Peyer's patch (tissue), 4 donors: ENCODE results near the gene IRF9. TPM values are rescaled to one million over a fixed set of nuclear protein-coding genes. Genes with fewer than 3 reads are reported as not detected.

ENCODE experiments used
- DNase-seq, 3 donors: peaks; one replicate each; pipeline ENCODE4 v3.0.0-alpha.2; 2017 to 2019
- H3K27ac ChIP-seq, 4 donors: fragments of 200-600 bp; sonication (generic); one replicate each; pipeline ENCODE4 v1.5.1; 2016 to 2019
- H3K27me3 ChIP-seq, 2 donors: fragments of 200-600 bp; sonication (generic); one replicate each; pipeline ENCODE4 v1.5.1; 2019
- H3K36me3 ChIP-seq, 3 donors: fragments of 200-600 bp; sonication (generic); one replicate each; pipeline ENCODE4 v1.5.1; 2016 to 2019
- H3K4me1 ChIP-seq, 4 donors: fragments of 200-600 bp; sonication (generic); one replicate each; pipeline ENCODE4 v1.5.1; 2016 to 2019
- H3K4me3 ChIP-seq, 4 donors: fragments of 200-600 bp; sonication (generic); 1 replicate in 3 of 4; 2 replicates in 1 of 4; pipeline ENCODE4 v1.5.1; 2016 to 2019; ENCODE audit warnings: mild to moderate bottlenecking in 1 of 4
- H3K9me3 ChIP-seq, 4 donors: fragments of 200-600 bp; sonication (generic); one replicate each; pipeline ENCODE4 v1.5.1; 2016 to 2019; ENCODE audit warnings: mild to moderate bottlenecking in 1 of 4
- CTCF ChIP-seq, 6 experiments: fragments of 450-650 bp in 4 of 6; fragments of 200-600 bp in 2 of 6; sonication (generic) in 1 of 6; IDR thresholded peaks; one replicate each; pipeline ENCODE4 v1.5.1; 2017 to 2019; ENCODE audit warnings: antibody characterized with exemption in 6 of 6, mild to moderate bottlenecking in 3 of 6, moderate library complexity in 1 of 6
- POLR2A ChIP-seq, 2 donors: fragments of 450-650 bp; IDR thresholded peaks; one replicate each; pipeline ENCODE4 v1.5.1; 2017; ENCODE audit warnings: antibody characterized with exemption in 2 of 2, mild to moderate bottlenecking in 2 of 2, moderate library complexity in 2 of 2
- small RNA-seq, 2 donors: library from RNA; depleted of rRNA; stranded (forward); fragments of <200 nt; gene quantifications; one replicate each; pipeline ENCODE3, GENCODE V24; 2016
- total RNA-seq, 4 donors: library from RNA; depleted of rRNA; stranded (reverse); fragments of >200 nt; gene quantifications; one replicate each; pipeline ENCODE4 v1.1.0, GENCODE V29; 2016

The IRF9 gene
- total RNA-seq, 4 donors from 2014 or later = 64.1 to 219 (median 80.8) TPM

- H3K36me3 ChIP-seq = peaks cover 0 to 36% (median 0%) of the 10 kb centered on the region in 3 donors
- peak within 1 kb of the TSS; percentile 62 to 80 (median 72) for H3K4me3 ChIP-seq
- DNase-seq = peak; percentile 94 to 99 (median 99)
- no peaks in the 10 kb centered on the region for H3K27me3 ChIP-seq
- H3K27ac ChIP-seq = peak within 1 kb of the TSS; percentile 96 to 98 (median 97)
- TF ChIP-seq CTCF (IDR thresholded peaks at IDR 0.05) (peak in 3 of 6 experiments; percentile 17 to 28 (median 26)), POLR2A (IDR thresholded peaks at IDR 0.05) (peak; percentile 93 to 94)
- peaks cover 0 to 22% (median 3%) of the 10 kb centered on the region in 4 donors for H3K4me1 ChIP-seq
- no peaks in the 10 kb centered on the region for H3K9me3 ChIP-seq
These were observed 52.1 kb downstream of the IRF9 start, which contains the start of gene CHMP4A for GRCh38 chr14:24212924-24213865. Gene CHMP4A (minus strand): TSS chr14:24213488. CDS start chr14:24213439, 49 bp downstream.

GRCh38 chr14:24213866-24214662, 53.0 kb downstream of the IRF9 start:
- TF ChIP-seq CTCF (IDR thresholded peaks at IDR 0.05) (no peak), POLR2A (IDR thresholded peaks at IDR 0.05) (no peak)
- peaks cover 0 to 22% (median 3%) of the 10 kb centered on the region in 4 donors for H3K4me1 ChIP-seq
- DNase-seq = no peak

GRCh38 chr14:24215495-24216344, 54.7 kb downstream of the IRF9 start, which contains the start of gene MDP1:
Gene MDP1 (minus strand): TSS chr14:24216066. CDS start chr14:24215955, 111 bp downstream.
- Histone ChIP-seq H3K27me3 (no peaks in the 10 kb centered on the region), H3K36me3 (peaks cover 0 to 12% (median 0%) of the 10 kb centered on the region in 3 donors), H3K27ac (peak within 1 kb of the TSS; percentile 89 to 97 (median 94)), H3K9me3 (no peaks in the 10 kb centered on the region), H3K4me1 (peaks cover 0 to 22% (median 3%) of the 10 kb centered on the region in 4 donors), H3K4me3 (peak within 1 kb of the TSS; percentile 62 to 90 (median 69))
- DNase-seq = peak; percentile 84 to 94 (median 89)
- TF ChIP-seq CTCF (IDR thresholded peaks at IDR 0.05) (peak; percentile 26 to 69 (median 56)), POLR2A (IDR thresholded peaks at IDR 0.05) (peak; percentile 67 to 76)

More at GRCh38 chr14:24213866-24214662, 53.0 kb downstream of the IRF9 start:
- Histone ChIP-seq H3K27me3 (no peaks in the 10 kb centered on the region), H3K36me3 (peaks cover 0 to 28% (median 0%) of the 10 kb centered on the region in 3 donors), H3K9me3 (no peaks in the 10 kb centered on the region), H3K27ac (peak overlapping the region; percentile 96 to 98 (median 97)), H3K4me3 (peak overlapping the region in 2 of 4 donors; percentile 74 to 80)

Small RNAs within 50 kb of the gene (small RNA-seq; reads per million reads assigned to genes)
- gene AL136295.4 = 0 reads per million in 2 donors
- 0 to 0.06 reads per million in 2 donors for gene CHMP4A
- gene IPO4 = 0 to 0.18 reads per million in 2 donors
- 0 reads per million in 2 donors for gene IRF9
- gene MDP1 = 0 reads per million in 2 donors
- gene RNA5SP383 = 0.12 to 0.38 reads per million in 2 donors

Other genes starting within 250 kb of the IRF9 start
- gene DHRS4, start 207.5 kb upstream of the IRF9 start, total RNA-seq = 10 to 100 TPM; 52.8 to 77.9 (median 62.4) TPM
- 10 to 100 TPM; 23.1 to 36.1 (median 30.8) TPM for gene DHRS4L2, start 172.3 kb upstream of the IRF9 start, total RNA-seq
- 1 to 10 TPM; 1.3 to 5.8 (median 2.8) TPM for gene CARMIL3, start 109.3 kb upstream of the IRF9 start, total RNA-seq
- gene CPNE6, start 89.7 kb upstream of the IRF9 start, total RNA-seq = 1 to 10 TPM in 3 of 4 donors, not detected in 1; 1.9 to 4.6 (median 3.6) TPM
- 100 to 1,000 TPM in 3 of 4 donors, 10 to 100 TPM in 1; 53.6 to 820 (median 644) TPM for gene PCK2, start 67.0 kb upstream of the IRF9 start, total RNA-seq
- 100 to 1,000 TPM; 113 to 214 (median 176) TPM for gene DCAF11, start 46.5 kb upstream of the IRF9 start, total RNA-seq
- gene NRL, start 46.3 kb upstream of the IRF9 start, total RNA-seq = 10 to 100 TPM in 2 of 4 donors, 1 to 10 TPM in 1, not detected in 1; 4.6 to 14.2 (median 13.5) TPM
- 10 to 100 TPM in 1 of 4 donors, 1 to 10 TPM in 2, not detected in 1; 2.6 to 11.3 (median 3.9) TPM for gene FITM1, start 30.6 kb upstream of the IRF9 start, total RNA-seq
- 100 to 1,000 TPM; 114 to 289 (median 200) TPM for gene PSME1, start 25.1 kb upstream of the IRF9 start, total RNA-seq
- gene EMC9, start 19.7 kb upstream of the IRF9 start, total RNA-seq = 10 to 100 TPM in 3 of 4 donors, 1 to 10 TPM in 1; 7.4 to 38.7 (median 34.0) TPM
- 100 to 1,000 TPM; 119 to 258 (median 162) TPM for gene PSME2, start 14.7 kb upstream of the IRF9 start, total RNA-seq
- 10 to 100 TPM; 46.4 to 90.8 (median 71.1) TPM for gene RNF31, start 13.8 kb upstream of the IRF9 start, total RNA-seq
- gene REC8, start 10.8 kb downstream of the IRF9 start, total RNA-seq = 10 to 100 TPM; 18.6 to 74.3 (median 37.8) TPM
- gene IPO4, start 27.6 kb downstream of the IRF9 start, total RNA-seq = 10 to 100 TPM; 12.8 to 56.9 (median 34.2) TPM
- 10 to 100 TPM; 22.3 to 80.7 (median 49.8) TPM for gene TM9SF1, start 34.2 kb downstream of the IRF9 start, total RNA-seq
- 1 to 10 TPM in 1 of 4 donors, under 1 TPM in 1, not detected in 2; 0.70 to 1.2 TPM for gene TSSK4, start 44.4 kb downstream of the IRF9 start, total RNA-seq
- 100 to 1,000 TPM in 1 of 4 donors, 10 to 100 TPM in 3; 31.4 to 190 (median 54.3) TPM for gene CHMP4A, start 52.2 kb downstream of the IRF9 start, total RNA-seq
- 10 to 100 TPM in 2 of 4 donors, 1 to 10 TPM in 2; 7.4 to 17.5 (median 10.5) TPM for gene MDP1, start 54.8 kb downstream of the IRF9 start, total RNA-seq
- 10 to 100 TPM; 44.1 to 77.6 (median 67.9) TPM for gene NEDD8, start 71.1 kb downstream of the IRF9 start, total RNA-seq
- gene GMPR2, start 71.7 kb downstream of the IRF9 start, total RNA-seq = 10 to 100 TPM; 52.7 to 59.4 (median 55.3) TPM
- 10 to 100 TPM; 26.4 to 39.6 (median 36.9) TPM for gene TINF2, start 81.4 kb downstream of the IRF9 start, total RNA-seq
- gene TGM1, start 101.9 kb downstream of the IRF9 start, total RNA-seq = 10 to 100 TPM in 1 of 4 donors, 1 to 10 TPM in 3; 1.2 to 11.3 (median 5.9) TPM
- 10 to 100 TPM; 57.3 to 84.6 (median 77.6) TPM for gene RABGGTA, start 110.3 kb downstream of the IRF9 start, total RNA-seq
- 100 to 1,000 TPM in 1 of 4 donors, 10 to 100 TPM in 3; 51.2 to 130 (median 67.1) TPM for gene DHRS1, start 138.5 kb downstream of the IRF9 start, total RNA-seq
- gene NOP9, start 138.6 kb downstream of the IRF9 start, total RNA-seq = 10 to 100 TPM; 14.5 to 30.0 (median 22.4) TPM
- 100 to 1,000 TPM in 2 of 4 donors, 10 to 100 TPM in 2; 22.3 to 184 (median 136) TPM for gene CIDEB, start 146.7 kb downstream of the IRF9 start, total RNA-seq
- gene LTB4R2, start 148.9 kb downstream of the IRF9 start, total RNA-seq = 10 to 100 TPM in 2 of 4 donors, 1 to 10 TPM in 2; 7.7 to 37.2 (median 12.2) TPM
- 10 to 100 TPM in 2 of 4 donors, 1 to 10 TPM in 2; 5.1 to 28.5 (median 10.1) TPM for gene LTB4R, start 150.2 kb downstream of the IRF9 start, total RNA-seq
- 10 to 100 TPM; 12.1 to 53.6 (median 26.9) TPM for gene ADCY4, start 173.8 kb downstream of the IRF9 start, total RNA-seq
- gene RIPK3, start 178.7 kb downstream of the IRF9 start, total RNA-seq = 10 to 100 TPM; 45.2 to 72.0 (median 64.0) TPM
- gene NFATC4, start 206.9 kb downstream of the IRF9 start, total RNA-seq = 10 to 100 TPM in 3 of 4 donors, 1 to 10 TPM in 1; 6.5 to 52.0 (median 21.5) TPM
- 10 to 100 TPM in 2 of 4 donors, 1 to 10 TPM in 2; 3.2 to 15.5 (median 10.3) TPM for gene NYNRIN, start 237.7 kb downstream of the IRF9 start, total RNA-seq